T-helper 22 cell (primary cell): ENCODE results near the gene EDNRB.
"Not testable (repeated sequence)": the region's sequence is repeated elsewhere in the genome, so short reads cannot be mapped to it uniquely, and the experiment has no call there.

Source experiments
- DNase-seq: peaks from one replicate; pipeline ENCODE4 v3.0.0-alpha.2; 2020; ENCODE audit warnings: low read depth

The EDNRB gene

DNA sequence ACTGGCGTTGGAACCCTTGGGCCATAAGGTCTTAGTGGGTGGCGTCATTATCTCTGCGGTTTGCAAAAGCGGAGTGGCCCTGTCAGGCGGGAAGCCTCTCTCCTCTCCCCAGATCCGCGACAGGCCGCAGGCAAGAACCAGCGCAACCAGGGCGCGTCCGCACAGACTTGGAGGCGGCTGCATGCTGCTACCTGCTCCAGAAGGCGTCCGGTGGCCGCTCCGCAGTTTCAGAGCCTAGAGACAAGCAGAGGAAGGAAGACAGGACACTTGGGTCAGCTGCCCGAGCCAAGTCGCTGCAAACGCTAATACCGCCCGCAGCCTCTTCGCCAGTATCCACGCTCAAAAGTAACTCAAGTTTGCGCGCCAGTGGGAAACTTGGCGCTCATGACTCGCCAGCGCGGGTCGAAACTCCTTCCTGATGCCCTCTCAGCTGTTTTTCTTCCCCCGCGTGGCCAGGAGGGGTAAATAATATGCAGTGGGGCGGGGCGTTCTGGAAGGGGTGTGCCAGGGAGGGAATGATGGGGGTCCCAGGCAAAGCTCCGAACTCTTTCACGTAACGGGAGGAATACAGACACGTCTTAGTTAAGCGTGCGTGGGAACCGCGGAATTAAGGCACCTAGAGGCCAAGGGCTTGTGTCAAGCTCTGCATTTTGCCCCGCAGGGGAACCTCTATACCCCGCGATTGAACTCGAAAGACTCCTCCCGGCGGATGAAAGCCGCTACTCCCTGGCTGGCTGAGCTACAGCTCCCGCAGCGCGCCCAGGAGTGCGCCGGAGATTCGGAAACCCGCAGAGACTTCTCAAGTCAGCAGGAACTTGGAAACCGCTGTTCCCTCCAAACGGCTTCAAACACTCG lies at the start of gene EDNRB:
TSS of gene EDNRB (minus strand) at position 441 of the 855 bp plus-strand sequence. CDS start at position 183, 258 bp downstream.
- DNase-seq, result no peak

DNA sequence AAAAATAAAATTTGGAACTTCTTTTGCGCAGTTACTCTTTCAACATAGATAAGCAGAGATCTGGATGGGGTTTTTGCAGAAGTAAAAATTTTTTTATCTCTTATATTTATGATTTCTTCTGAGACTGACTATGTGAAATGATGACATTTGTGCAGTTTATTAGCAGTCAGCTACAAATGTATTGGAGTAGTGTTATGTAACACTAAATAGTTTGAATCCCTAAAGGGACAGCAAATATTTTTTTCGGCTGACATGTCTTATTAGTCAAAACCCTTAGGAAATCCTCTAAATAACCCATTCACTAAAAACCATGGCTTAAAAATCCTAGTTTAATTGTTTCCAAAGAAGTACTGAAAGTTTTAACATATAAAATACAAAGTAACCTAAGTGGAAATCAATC lies 48.0 kb upstream of the EDNRB start:
- DNase-seq, result no peak

DNA sequence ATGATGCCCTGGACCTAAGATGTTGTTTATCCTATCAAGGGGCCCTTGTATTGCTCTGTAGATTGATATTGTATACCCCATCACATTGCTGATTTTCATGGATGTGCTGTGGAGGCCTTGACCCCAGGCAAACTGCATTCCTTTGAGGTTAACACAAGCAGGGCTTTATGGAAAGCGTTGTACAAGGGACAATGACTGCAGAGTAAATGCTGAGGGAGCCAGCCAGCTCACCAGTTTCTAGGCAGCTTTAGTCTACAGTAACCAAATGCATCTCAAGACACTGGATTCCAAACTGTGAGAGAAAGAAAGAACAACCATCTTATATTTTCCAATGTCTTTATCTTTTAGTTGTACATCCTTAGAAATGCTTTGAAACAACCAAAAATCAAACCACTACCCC lies 34.1 kb upstream of the EDNRB start:
- no peak for DNase-seq

DNA sequence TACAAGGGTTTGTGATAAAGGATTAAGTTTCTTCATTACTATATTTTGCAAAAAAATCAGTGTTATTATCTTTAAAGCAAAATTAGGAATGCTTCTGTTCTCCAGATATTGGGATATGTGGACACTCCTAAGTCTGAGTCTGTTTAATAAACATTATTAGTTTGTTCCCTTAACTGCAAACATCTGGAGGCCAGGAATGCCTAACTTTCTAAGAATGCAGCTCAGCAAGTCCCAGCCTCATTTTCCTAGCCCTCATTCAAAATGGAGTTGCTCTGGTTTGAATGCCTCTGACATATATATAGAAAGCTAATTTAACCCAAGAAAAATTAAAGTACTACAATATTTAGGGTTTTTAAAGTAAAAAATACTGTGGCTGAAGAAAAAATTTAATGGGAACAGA lies 33.6 kb upstream of the EDNRB start:
- no peak for DNase-seq

DNA sequence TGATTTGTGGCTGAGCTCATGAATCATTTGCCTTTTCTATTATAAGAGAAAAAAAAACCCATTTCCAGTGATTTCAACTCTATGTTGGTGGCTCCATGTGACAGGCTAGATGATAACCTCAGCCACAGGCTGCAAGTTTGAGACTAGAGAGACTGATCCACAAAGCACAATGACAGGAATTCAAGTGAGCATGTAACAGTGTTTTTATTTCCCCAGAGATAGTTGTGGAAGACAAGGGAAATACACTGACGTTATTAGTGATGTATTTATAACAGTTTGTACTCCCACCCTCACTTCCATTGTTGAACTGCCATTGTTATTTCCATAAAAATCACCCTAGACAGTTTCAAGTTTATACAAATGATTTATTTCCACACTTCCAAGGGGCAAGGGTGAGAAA lies 27.9 kb upstream of the EDNRB start:
- DNase-seq, result no peak

DNA sequence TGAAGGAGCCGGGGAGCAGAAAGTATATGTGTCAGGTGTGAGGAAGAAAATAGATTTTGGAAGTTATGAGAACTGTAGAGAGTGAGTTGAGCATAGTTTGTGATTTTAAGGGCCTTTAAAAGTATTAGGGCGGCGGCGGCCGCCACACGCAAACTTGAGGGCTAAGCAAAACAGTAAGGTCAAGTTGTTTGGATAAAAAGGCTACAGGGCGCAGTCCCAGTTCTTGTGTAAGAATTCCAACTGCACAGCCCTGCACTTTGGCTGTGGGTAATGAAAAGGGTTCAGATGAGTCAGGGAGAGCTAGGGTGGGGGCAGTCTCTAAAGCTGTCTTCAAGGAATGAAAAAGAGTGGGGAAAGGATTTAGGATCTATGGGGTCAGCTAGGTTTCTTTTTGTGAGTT lies 16.4 kb upstream of the EDNRB start:
- not testable (repeated sequence) for DNase-seq

DNA sequence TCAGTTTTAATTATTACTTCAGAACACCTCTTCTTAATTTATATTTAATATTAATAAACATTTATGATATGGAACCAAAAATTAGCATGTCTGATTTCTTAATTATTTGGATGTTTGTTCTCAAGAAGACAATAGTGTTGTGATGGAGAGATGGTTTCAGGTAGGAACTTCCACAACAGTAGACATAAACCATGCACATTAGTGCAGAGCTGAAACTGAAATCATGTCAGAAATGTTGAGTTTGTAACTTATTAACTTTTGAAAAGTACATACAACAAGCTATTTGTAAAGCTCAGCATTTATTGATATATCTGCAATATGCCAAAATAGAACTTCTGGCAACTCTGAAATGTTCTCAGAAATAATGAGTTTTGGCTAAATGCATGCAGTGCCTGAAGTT lies 11.8 kb upstream of the EDNRB start:
- no peak for DNase-seq

DNA sequence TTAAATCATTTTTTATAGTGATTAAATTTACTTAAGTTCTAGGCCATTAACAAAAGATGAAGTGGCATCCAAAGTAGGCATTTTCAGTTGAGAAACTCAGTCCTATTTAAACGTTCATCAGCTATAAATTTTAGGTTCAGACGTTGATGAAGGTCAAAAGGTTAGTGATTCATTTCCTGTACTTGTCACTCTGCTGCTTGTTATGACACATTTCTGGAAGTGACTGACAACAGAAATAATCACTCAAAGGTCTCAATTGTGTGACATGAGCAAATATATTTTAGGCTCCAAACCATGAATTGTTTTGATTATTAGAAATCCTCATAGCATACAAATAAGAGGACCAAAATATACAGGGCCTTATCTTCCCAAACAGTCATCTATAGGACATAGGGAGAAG lies 10.3 kb upstream of the EDNRB start:
- no peak for DNase-seq

DNA sequence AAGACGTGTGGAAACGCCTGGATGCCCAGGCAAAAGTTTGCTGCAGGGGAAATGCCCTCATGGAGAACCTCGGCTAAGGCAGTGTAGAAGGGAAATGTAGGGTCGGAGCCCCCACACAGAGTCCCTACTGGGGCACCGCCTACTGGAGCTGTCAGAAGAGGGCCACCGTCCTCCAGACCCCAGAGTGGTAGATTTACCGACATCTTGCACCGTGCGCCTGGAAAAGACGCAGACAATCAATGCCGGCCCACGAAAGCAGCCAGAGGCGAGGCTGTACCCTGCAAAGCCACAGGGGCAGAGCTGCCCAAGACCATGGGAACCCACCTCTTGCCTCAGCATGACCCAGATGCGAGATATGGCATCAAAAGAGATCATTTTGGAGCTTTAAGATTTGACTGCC lies 7.0 kb upstream of the EDNRB start:
- no peak for DNase-seq

DNA sequence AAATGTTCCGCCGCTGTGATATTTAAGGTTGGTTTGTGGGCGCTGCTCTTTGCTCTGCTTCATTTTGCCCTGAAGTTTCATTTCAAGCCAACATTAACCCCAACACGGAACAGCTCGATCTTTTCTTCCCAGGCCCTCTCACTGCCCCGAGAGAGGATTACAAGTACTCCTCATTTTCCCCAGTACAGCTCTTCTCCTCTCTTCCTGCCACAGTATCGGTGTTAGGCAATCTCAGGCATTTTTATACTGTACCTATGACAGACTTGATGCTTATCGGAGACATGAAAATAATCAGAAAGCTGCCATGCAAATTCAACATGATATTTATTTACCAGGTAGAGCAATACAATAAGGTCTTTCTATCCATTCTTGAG lies 1.3 kb upstream of the EDNRB start:
- DNase-seq, result no peak

DNA sequence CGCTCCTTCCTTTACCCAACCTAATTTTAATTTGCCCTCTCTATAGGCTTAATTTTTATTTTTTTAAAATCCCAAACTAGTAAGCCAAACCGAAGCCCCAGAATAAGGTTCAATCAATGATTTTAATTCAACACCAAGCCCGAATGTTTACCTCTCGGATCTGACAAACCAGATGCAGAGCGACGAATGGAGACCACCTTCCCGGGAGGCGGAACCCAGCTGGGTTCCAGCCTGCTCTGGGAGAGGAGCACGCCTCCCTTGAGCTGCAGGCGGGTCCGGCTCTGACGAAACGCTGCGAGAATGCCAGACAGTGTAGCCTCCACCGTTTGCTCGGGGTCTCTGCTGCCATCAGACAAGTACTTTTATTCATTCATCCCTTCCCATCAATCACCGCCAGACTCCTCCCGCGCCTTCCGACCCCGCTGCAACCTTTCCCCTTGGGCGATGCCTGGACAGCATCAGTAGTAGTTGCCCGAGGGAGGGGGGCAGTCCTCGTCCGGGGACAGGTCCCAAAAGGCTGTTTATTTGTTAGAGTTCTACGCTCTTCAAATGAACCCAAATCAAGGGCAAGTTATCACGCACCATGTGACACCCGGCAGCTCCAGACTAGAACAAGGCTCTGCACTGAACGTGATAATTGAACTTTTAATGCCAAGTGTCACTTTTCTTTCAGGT lies 752 bp upstream of the EDNRB start:
- DNase-seq, result no peak

DNA sequence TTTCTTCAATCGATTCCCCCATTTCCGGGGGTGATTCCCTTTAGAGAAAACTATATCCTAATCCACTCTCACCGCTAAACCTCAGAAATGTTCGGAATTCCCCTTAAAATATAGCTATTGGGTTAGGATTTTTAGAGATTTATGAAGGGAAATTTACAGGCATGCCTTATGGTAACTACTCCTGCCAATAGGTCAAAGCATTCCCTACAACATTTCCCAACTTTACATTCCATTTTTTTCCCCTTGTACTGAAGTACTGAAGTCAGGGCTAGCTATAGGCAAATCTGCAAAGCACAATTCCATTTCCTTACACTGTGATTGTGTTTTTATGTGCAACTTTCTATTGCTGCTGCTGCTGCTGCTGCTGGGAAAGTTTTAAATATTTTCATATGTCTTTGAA lies 2.1 kb downstream of the EDNRB start:
- no peak for DNase-seq

DNA sequence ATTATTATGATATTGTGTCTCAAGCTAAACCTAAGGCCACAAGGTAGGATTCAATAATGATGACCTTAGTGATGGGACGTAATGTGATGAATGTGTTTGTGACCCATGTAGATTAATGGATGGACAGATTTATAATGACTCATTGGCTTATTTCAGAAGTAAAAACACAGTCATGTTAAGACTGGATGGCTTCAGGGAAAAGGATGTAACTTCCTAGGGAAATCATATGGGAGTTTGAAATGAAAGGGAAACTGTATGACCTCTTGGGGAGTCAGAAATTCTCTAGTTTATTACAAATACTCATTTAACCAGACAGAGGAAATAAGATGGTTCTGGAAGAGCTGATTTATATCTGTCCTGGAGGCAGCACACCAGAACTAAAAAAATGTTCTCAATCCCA lies 2.9 kb downstream of the EDNRB start:
- no peak for DNase-seq

DNA sequence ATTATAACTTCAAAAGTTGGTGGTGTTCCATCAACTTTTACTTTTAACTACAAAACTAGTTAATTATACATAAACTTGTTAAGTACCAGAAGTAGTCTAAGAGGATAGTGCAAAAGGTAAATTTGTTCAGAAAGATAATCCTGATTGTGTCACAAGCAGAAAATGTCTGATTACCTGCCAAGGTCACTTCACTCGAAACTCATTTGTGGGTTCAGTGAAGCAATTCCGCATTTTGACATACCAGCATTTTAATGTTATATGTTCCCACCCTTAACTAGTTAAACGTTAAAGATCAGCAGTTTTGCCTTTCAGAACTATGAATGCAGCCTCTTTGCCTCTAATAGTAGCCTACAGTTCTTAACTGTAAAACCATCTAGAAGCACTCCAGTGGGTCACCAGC lies 5.6 kb downstream of the EDNRB start:
- DNase-seq, result no peak

DNA sequence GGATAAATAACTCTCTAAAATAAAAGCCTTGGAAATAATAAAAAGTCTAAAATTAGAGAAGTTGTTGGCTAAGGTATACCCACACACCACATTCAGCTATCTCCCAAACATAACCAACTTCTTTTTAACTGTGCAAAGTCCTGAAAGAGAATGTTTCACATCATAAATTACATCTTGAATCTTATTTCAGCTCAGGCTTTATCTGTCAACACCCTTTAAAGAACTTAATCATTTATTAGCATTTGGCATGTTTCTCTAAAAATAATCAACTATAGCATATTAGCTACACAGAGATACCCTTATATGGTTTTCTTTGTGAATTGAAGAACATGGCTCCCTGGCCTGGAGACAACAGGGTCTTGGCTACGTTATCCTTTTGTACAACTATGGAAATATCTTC lies 6.9 kb downstream of the EDNRB start:
- DNase-seq, result no peak

DNA sequence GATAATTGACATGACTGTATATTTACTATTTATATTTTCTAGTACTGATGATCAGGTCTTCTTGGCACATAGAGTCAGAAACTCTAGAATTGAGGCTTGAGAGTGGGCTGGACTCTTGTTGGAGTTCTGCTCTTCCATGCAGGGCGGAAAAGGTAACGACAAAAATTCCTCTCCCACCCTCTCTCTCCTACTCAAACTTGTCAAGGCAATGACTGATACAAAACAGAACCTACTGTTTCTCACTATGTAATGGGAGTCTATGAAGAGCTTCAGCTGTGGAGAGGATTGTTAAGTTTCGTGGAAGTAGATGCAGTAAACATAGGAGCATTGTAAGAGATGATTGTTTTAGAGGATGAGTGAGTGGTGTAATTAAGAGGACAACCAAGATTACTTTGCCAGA lies 8.8 kb downstream of the EDNRB start:
- DNase-seq, result no peak

DNA sequence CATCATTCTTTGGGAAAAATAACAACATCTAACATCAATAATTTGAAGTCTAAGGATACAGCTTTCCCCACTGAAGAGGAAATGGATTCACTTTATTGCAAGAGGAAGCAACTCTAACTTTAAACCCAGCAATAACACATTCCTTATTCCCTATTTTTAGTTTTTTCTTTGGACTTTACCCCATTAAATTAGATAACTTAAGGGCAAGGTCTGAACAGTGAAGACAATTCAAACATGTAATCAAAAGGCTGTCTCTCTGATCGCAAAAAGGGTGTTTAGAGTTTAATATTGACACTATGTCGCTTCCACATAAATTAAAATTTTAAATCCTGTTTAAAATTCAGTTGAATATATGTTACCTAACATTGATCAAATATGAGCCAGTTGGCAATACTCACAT lies 10.1 kb downstream of the EDNRB start:
- no peak for DNase-seq

DNA sequence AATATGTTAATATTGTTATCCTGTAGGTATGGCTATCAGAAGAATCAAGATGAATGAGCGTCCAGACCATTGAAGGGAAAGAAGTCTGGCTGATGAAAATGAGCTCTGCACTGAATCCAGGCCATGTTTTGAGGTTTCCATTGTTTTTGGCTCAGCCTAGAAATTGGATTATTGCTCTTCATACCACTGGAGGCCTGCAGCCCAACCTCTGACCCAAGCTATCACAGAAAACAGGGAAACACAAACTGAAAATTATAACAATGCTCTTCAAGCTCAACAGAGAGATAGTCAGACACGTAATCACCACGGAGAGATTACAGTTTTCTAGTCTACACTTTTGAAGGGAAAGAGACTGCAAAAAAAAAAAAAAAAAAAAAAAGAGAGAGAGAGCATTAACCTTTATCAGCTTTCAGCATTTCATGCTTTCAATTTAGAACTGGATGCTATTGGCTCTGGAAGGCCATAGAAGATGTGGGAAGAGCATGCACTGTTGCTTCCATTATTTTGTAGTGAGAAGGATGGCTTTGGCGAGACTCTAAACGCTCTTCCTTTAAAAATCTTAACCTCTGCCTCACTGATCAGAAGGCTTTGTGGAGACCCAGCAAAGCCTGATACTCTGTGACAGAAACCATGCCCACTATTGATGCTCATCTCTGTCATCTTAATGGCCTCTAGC lies 10.8 kb downstream of the EDNRB start:
- DNase-seq, result no peak

DNA sequence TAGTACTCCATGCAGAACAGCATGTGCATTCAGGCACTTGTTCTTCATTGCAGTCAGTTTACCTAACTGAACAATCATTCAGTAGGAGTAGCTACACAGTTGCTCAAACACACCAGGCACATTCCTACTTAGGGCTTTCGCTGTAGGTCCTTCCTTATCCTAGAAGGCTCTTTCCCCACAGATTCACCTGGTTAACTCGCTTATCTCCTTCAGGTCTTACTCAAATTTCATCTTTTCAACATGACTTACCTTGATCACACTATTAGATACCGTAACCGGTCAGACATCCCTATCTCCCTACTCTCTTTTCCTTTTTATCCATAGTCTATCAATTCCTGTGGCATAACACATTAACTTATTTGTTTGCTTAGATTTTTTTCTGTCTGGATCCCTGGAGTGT lies 14.6 kb downstream of the EDNRB start:
- DNase-seq, result no peak

DNA sequence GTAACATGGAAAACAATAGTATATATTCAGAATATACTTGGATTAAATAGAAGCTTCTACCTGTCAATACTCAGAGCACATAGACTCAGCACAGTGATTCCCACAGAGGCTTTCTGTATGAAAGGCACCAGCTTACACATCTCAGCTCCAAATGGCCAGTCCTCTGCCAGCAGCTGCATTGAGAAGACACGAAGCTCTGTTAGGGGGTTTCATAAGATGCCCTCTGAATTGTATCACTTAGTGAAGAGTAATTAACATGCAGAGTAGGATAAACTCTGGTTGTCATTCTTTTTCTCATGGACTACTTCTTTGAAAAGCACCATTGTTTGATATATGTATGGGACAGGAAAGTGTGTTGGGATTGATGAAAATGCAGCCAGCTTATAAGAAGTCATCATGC lies 15.2 kb downstream of the EDNRB start:
- no peak for DNase-seq

DNA sequence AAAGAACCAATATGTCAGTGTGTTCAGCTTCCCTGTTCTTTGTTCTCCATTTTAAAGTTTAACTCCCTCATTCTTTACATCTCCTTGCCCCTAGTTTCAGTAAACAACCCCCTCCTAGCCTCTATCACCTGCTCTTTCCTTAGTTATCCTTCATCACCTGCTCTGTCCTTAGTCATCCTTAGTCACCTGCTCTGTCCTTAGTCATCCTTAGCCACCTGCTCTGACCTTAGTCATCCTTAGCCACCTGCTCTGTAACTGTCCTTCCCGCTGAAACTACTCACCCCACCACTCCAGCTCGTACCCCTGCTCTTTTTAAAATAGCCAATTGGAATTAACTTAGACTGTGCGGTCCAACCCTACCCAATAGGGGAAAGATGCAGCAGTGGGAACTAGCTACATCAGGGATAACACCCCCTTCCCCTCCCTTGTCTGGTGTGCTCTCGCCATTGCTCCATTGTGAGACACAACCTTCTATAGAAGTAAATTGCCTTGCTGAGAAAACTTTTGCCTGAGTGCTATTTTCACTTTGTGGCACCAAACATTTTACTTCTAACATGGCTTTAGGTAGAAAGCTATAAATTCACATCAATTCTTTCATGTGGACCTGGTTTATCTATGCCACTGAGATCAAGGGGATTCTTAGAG lies 16.2 kb downstream of the EDNRB start:
- no peak for DNase-seq

DNA sequence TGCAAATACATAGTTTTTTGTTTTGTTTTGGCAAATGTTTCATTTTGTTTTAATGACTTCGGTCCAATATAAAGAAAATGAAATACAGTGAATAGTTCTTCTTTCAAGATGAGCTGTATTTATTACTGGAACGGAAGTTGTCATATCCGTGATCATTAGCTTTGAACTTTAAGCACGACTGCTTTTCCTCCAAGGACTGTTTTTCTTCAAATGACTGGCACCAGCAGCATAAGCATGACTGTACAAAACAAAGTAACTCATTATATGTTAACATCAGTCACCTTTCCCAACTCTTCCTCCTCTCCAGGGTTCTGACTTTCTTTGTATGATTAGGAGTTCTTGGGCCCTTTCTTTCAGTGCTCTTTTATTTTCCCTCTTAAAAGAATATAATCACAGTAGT lies 20.5 kb downstream of the EDNRB start:
- no peak for DNase-seq

DNA sequence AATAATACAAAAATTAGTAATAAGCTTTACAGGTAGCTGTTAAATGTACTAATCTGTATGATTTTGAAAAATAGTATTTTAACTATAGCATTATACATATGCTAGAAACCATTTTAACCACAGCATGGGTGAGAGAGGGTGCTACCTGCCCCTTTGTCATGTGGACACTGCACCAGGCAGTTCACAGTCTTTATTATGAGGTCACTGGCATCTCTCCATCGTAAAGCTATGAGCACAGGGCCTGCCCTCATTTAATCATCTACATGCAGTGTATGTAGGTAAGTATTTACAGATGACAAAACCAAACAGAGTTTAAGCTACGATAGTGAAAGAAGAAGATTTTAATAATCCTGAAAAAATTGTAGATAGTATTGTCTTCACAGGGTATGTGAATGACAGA lies 21.7 kb downstream of the EDNRB start:
- DNase-seq, result no peak
